ENCODE results near the gene NOX5. TPM values are rescaled to one million over a fixed set of nuclear protein-coding genes. Genes with fewer than 3 reads are reported as not detected.

Gene NOX5
- total RNA-seq, 2 donors from 2014 or later, result 0.26 TPM; not detected in 1

- DNase-seq (no peak), ATAC-seq (no peak)
- no peak overlapping the region for H3K27ac ChIP-seq
- 82% methylated on average over 1 of the region's 1 CpG for WGBS, 2 donors
- intact Hi-C loops (cut with DNase I), result no loop called here
- no peaks in the 10 kb centered on the region for H3K27me3 ChIP-seq
- TF ChIP-seq CTCF (IDR thresholded peaks at IDR 0.05) (no peak), POLR2A (IDR thresholded peaks at IDR 0.05) (no peak)
- H3K36me3 ChIP-seq (replicated peaks in 1 of 2; ENCODE audit: insufficient read depth in 1 of 2, low read depth in 2 of 2), result no peaks in the 10 kb centered on the region
- no peaks in the 10 kb centered on the region for H3K9me3 ChIP-seq
- no peak overlapping the region for H3K4me3 ChIP-seq
- peaks cover 8% of the 10 kb centered on the region for H3K4me1 ChIP-seq
These were observed 77.2 kb downstream of the NOX5 start for GRCh38 chr15:69091654-69092053.

GRCh38 chr15:69092159-69092558 lies 77.7 kb downstream of the NOX5 start:
- H3K27me3 ChIP-seq, result no peaks in the 10 kb centered on the region
- no peak overlapping the region for H3K4me3 ChIP-seq
- H3K36me3 ChIP-seq (replicated peaks in 1 of 2; ENCODE audit: insufficient read depth in 1 of 2, low read depth in 2 of 2), result no peaks in the 10 kb centered on the region
- H3K4me1 ChIP-seq, result peaks cover 8% of the 10 kb centered on the region
- no peaks in the 10 kb centered on the region for H3K9me3 ChIP-seq
- DNase-seq (no peak), ATAC-seq (peak; percentile 54)
- WGBS, 2 donors, result 38 to 51% methylated on average over 7 of the region's 7 CpGs
- TF ChIP-seq POLR2A (IDR thresholded peaks at IDR 0.05), result no peak
- no peak for TF ChIP-seq CTCF (IDR thresholded peaks at IDR 0.05)
- H3K27ac ChIP-seq, result no peak overlapping the region
- intact Hi-C loops (cut with DNase I), result no loop called here

- TF ChIP-seq POLR2A (IDR thresholded peaks at IDR 0.05) (no peak), CTCF (IDR thresholded peaks at IDR 0.05) (no peak)
- WGBS, 2 donors, result 56 to 78% methylated on average over 3 to 4 of the region's 4 CpGs
- no peaks in the 10 kb centered on the region for H3K27me3 ChIP-seq
- no peaks in the 10 kb centered on the region for H3K9me3 ChIP-seq
- H3K36me3 ChIP-seq (replicated peaks in 1 of 2; ENCODE audit: insufficient read depth in 1 of 2, low read depth in 2 of 2), result no peaks in the 10 kb centered on the region
- no peak overlapping the region for H3K27ac ChIP-seq
- H3K4me3 ChIP-seq, result no peak overlapping the region
- ATAC-seq (no peak), DNase-seq (no peak)
- H3K4me1 ChIP-seq, result peaks cover 5% of the 10 kb centered on the region
- intact Hi-C loops (cut with DNase I), result no loop called here
These were observed 78.6 kb downstream of the NOX5 start for GRCh38 chr15:69093127-69093526.

GRCh38 chr15:69093614-69094013 lies 79.1 kb downstream of the NOX5 start:
- TF ChIP-seq POLR2A (IDR thresholded peaks at IDR 0.05) (no peak), CTCF (IDR thresholded peaks at IDR 0.05) (no peak)
- no peak overlapping the region for H3K27ac ChIP-seq
- no peaks in the 10 kb centered on the region for H3K27me3 ChIP-seq
- H3K9me3 ChIP-seq, result no peaks in the 10 kb centered on the region
- H3K36me3 ChIP-seq (replicated peaks in 1 of 2; ENCODE audit: insufficient read depth in 1 of 2, low read depth in 2 of 2), result no peaks in the 10 kb centered on the region
- no peak overlapping the region for H3K4me3 ChIP-seq
- DNase-seq (no peak), ATAC-seq (no peak)
- intact Hi-C loops (cut with DNase I), result no loop called here
- H3K4me1 ChIP-seq, result peaks cover under 1% of the 10 kb centered on the region

- 60 to 63% methylated on average over 4 to 8 of the region's 8 CpGs for WGBS, 2 donors
- intact Hi-C loops (cut with DNase I), result no loop called here
- DNase-seq (no peak), ATAC-seq (no peak)
- H3K36me3 ChIP-seq (replicated peaks in 1 of 2; ENCODE audit: insufficient read depth in 1 of 2, low read depth in 2 of 2), result no peaks in the 10 kb centered on the region
- no peaks in the 10 kb centered on the region for H3K9me3 ChIP-seq
- no peaks in the 10 kb centered on the region for H3K27me3 ChIP-seq
- H3K4me1 ChIP-seq, result no peaks in the 10 kb centered on the region
- no peak overlapping the region for H3K4me3 ChIP-seq
- no peak overlapping the region for H3K27ac ChIP-seq
- no peak for TF ChIP-seq POLR2A (IDR thresholded peaks at IDR 0.05)
- TF ChIP-seq CTCF (IDR thresholded peaks at IDR 0.05), result no peak
These were observed 79.8 kb downstream of the NOX5 start for GRCh38 chr15:69094124-69094921.

All from body of pancreas (tissue), 4 donors.